Mucosa of rectum (tissue), 2 donors: Measurements from ENCODE around the gene PRKAG2.

ENCODE experiments used
- H3K27ac ChIP-seq, 2 donors: one replicate each; pipeline ENCODE4 v1.7.0; 2013; ENCODE audit warnings: inconsistent platforms in 2 of 2, low read depth in 2 of 2, low read length in 2 of 2
- H3K27me3 ChIP-seq, 2 donors: one replicate each; pipeline ENCODE4 v1.7.0; 2013; ENCODE audit warnings: low read length in 2 of 2; ENCODE audit not compliant: control insufficient read depth in 2 of 2, insufficient read depth in 2 of 2
- H3K36me3 ChIP-seq, 2 donors: one replicate each; pipeline ENCODE4 v1.7.0; 2013; ENCODE audit warnings: low read length in 2 of 2; ENCODE audit not compliant: control insufficient read depth in 2 of 2, insufficient read depth in 2 of 2
- H3K4me1 ChIP-seq, 2 donors: one replicate each; pipeline ENCODE4 v1.7.0; 2013; ENCODE audit warnings: low read length in 2 of 2, mild to moderate bottlenecking in 1 of 2; ENCODE audit not compliant: control insufficient read depth in 2 of 2, insufficient read depth in 2 of 2
- H3K4me3 ChIP-seq, 2 donors: one replicate each; pipeline ENCODE4 v1.7.0; 2013; ENCODE audit warnings: low read length in 2 of 2
- H3K9ac ChIP-seq, 2 donors: one replicate each; pipeline ENCODE4 v1.7.0; 2013; ENCODE audit warnings: low read length in 2 of 2, low read depth in 1 of 2, mild to moderate bottlenecking in 1 of 2
- H3K9me3 ChIP-seq, 2 donors: one replicate each; pipeline ENCODE4 v1.7.0; 2013; ENCODE audit warnings: low read length in 2 of 2; ENCODE audit not compliant: control insufficient read depth in 2 of 2
- donor health status: healthy.
- donor health status: Normal muscosa, but diverticular disease.

Gene PRKAG2

GRCh38 chr7:151679071-151679708 lies 197.7 kb downstream of the PRKAG2 start:
- Histone ChIP-seq H3K9ac (no peak overlapping the region), H3K4me3 (no peak overlapping the region), H3K27ac (no peak overlapping the region), H3K9me3 (no peaks in the 10 kb centered on the region), H3K27me3 (no peaks in the 10 kb centered on the region), H3K36me3 (peaks cover 0 to 3% of the 10 kb centered on the region in 2 donors), H3K4me1 (no peaks in the 10 kb centered on the region)

- H3K4me1 ChIP-seq = no peaks in the 10 kb centered on the region
Measured at GRCh38 chr7:151678227-151678604, 198.7 kb downstream of the PRKAG2 start.

DNA sequence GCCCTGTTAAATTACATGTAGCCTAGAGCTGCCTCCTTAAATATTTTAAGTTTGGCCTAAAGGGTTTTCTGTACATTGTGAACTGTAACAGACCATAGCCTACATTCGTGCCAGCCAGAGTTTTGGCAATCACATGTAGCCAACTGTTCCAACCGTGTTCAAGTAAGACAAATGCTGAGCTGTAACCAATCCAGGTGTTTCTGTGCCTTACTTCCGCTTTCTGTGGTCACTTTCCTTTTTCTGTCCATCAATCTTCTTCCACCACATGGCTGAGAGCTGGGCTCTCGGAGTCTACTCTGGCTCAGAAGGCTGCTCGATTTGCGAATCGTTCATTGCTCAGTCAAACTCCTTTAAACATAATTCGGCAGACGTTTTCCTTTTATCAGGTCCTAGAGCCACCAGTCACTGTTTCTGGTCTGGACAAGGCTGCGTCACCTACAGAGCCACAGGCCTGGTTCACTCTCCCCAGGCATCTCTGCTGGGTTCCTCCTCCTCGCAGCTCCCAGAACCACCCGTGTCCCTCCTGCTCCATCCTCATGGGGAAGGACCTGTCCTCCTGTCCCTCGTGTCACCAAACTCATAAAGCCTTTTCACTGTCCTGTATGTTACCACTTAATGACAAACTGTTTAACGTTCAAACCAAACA lies 199.2 kb downstream of the PRKAG2 start:
- Histone ChIP-seq H3K36me3 (peaks cover under 1 to 10% of the 10 kb centered on the region in 2 donors), H3K27ac (no peak overlapping the region), H3K9me3 (no peaks in the 10 kb centered on the region), H3K27me3 (no peaks in the 10 kb centered on the region), H3K4me3 (no peak overlapping the region), H3K4me1 (no peaks in the 10 kb centered on the region), H3K9ac (no peak overlapping the region)

More at GRCh38 chr7:151678227-151678604, 198.7 kb downstream of the PRKAG2 start:
- H3K36me3 ChIP-seq = peaks cover 0 to 8% of the 10 kb centered on the region in 2 donors
- H3K4me3 ChIP-seq = no peak overlapping the region
- H3K27ac ChIP-seq = no peak overlapping the region
- no peaks in the 10 kb centered on the region for H3K27me3 ChIP-seq
- H3K9me3 ChIP-seq = no peaks in the 10 kb centered on the region
- H3K9ac ChIP-seq = no peak overlapping the region

GRCh38 chr7:151676759-151677158 lies 200.2 kb downstream of the PRKAG2 start:
- Histone ChIP-seq H3K36me3 (peaks cover 3 to 11% of the 10 kb centered on the region in 2 donors), H3K4me3 (no peak overlapping the region), H3K4me1 (no peaks in the 10 kb centered on the region), H3K27me3 (no peaks in the 10 kb centered on the region), H3K9me3 (no peaks in the 10 kb centered on the region), H3K27ac (no peak overlapping the region), H3K9ac (no peak overlapping the region)

- Histone ChIP-seq H3K27me3 (no peaks in the 10 kb centered on the region), H3K9ac (no peak overlapping the region), H3K27ac (no peak overlapping the region), H3K36me3 (peaks cover 3 to 11% of the 10 kb centered on the region in 2 donors), H3K4me1 (no peaks in the 10 kb centered on the region), H3K9me3 (no peaks in the 10 kb centered on the region), H3K4me3 (no peak overlapping the region)
Measured at GRCh38 chr7:151675196-151675920, 201.6 kb downstream of the PRKAG2 start.

DNA sequence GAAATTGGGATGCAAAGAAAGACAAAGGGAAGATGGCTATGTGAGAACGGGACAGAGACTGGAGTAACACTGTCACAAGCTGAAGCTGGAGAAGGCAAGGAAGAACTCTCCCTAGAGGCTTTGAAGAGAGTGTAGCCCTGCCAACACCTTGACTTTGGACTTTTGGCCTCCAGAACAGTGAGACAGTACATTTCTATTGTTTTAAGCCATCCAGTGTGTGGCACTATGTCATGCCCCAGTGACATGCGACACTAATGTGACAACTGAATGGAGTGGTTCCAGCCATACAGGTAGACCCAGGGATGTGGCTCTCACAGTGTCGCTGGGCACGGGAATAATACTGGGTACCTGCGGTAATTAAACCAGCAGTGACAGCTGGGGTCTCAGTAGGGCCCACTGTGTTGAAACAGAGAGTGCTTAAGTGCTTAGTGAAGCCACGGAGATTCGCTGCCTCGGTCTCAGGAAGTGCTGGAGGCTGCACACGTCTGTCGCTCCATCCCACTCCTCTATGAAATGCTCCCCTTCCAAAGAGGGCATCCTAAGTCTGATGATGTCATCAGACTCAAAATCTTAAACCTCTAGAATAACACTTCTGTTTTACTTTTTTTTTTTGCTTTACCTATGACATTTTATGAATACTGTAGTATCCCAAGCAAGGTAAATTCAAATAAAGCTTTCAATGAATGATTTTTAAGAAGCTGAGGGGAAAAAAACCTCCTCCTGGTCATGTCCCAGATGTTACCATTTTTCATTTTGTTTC lies 202.6 kb downstream of the PRKAG2 start:
- H3K27me3 ChIP-seq = no peaks in the 10 kb centered on the region
- no peaks in the 10 kb centered on the region for H3K4me1 ChIP-seq
- H3K27ac ChIP-seq = no peak overlapping the region

DNA sequence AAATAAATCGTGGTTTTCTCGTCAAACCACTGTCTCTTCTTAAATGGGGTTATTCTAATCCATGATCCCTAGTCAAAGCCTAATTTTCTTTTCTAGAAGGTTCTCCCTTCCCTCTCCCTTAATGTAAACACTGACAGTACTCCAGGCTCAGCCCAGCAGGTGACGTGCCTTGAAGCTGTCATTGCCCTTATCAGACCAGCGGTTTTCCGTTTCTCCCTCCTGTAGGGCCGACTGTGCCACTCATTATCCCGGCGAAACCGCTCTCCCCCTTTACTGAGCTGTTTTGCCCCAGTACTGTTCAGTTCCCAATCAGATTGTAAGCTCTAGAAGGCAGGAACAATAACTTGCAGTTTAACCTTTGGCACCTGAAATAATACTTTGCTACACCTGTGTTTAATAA lies 203.7 kb downstream of the PRKAG2 start:
- Histone ChIP-seq H3K9ac (no peak overlapping the region), H3K9me3 (no peaks in the 10 kb centered on the region), H3K4me1 (no peaks in the 10 kb centered on the region), H3K4me3 (no peak overlapping the region), H3K36me3 (peaks cover 3 to 11% of the 10 kb centered on the region in 2 donors), H3K27me3 (no peaks in the 10 kb centered on the region), H3K27ac (no peak overlapping the region)

More for the DNA sequence above, 202.6 kb downstream of the PRKAG2 start:
- peaks cover 3 to 11% of the 10 kb centered on the region in 2 donors for H3K36me3 ChIP-seq
- H3K4me3 ChIP-seq = no peak overlapping the region
- H3K9me3 ChIP-seq = no peaks in the 10 kb centered on the region
- H3K9ac ChIP-seq = no peak overlapping the region

- no peak overlapping the region for H3K9ac ChIP-seq
Measured at GRCh38 chr7:151672716-151673115, 204.2 kb downstream of the PRKAG2 start.

DNA sequence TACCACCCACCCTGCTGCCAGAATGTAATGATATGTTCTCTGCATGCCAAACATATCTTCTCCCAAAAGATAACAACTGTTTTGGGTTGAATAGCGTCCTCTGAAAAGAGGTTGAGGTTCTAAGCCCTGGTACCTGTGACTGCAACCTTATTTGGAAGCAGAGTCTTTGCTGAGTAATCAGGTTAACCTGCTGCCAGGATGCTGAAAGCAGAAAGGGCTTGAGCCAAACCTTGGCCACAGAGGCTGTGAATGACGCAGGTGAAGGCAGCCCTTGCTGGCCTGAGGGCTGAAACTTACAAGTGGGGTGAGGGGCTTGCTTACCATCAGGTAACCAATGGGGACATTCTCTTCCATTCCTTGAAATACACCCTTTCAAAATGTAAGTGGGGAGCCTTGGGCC lies 205.4 kb downstream of the PRKAG2 start:
- no peaks in the 10 kb centered on the region for H3K27me3 ChIP-seq
- H3K9ac ChIP-seq = no peak overlapping the region
- H3K36me3 ChIP-seq = peaks cover 3 to 11% of the 10 kb centered on the region in 2 donors
- no peak overlapping the region for H3K4me3 ChIP-seq
- H3K9me3 ChIP-seq = no peaks in the 10 kb centered on the region
- H3K27ac ChIP-seq = no peak overlapping the region
- H3K4me1 ChIP-seq = no peaks in the 10 kb centered on the region

More at GRCh38 chr7:151672716-151673115, 204.2 kb downstream of the PRKAG2 start:
- H3K27ac ChIP-seq = no peak overlapping the region
- peaks cover 3 to 11% of the 10 kb centered on the region in 2 donors for H3K36me3 ChIP-seq
- H3K4me1 ChIP-seq = no peaks in the 10 kb centered on the region
- H3K4me3 ChIP-seq = no peak overlapping the region
- H3K27me3 ChIP-seq = no peaks in the 10 kb centered on the region
- no peaks in the 10 kb centered on the region for H3K9me3 ChIP-seq
